Neuron (in vitro differentiated cells): ENCODE results near the gene CFAP251.

Source experiments
- H2AFZ ChIP-seq: one replicate; pipeline ENCODE4 v1.6.1; 2013; ENCODE audit warnings: low read depth, mild to moderate bottlenecking, inconsistent platforms, low read length, moderate library complexity
- H3K27me3 ChIP-seq: one replicate; pipeline ENCODE4 v1.6.1; 2013; ENCODE audit warnings: low read length; ENCODE audit not compliant: insufficient read depth
- H3K36me3 ChIP-seq: one replicate; pipeline ENCODE4 v1.6.1; 2013; ENCODE audit warnings: low read length; ENCODE audit not compliant: insufficient read depth
- H3K4me1 ChIP-seq: one replicate; pipeline ENCODE4 v1.6.1; 2013; ENCODE audit warnings: low read length; ENCODE audit not compliant: insufficient read depth
- H3K4me3 ChIP-seq: 2 replicates; pipeline ENCODE4 v1.5.1; 2013; ENCODE audit warnings: mild to moderate bottlenecking, low read length, moderate library complexity
- H3K9me3 ChIP-seq: one replicate; pipeline ENCODE4 v1.6.1; 2013; ENCODE audit warnings: low read length

CFAP251 gene

DNA sequence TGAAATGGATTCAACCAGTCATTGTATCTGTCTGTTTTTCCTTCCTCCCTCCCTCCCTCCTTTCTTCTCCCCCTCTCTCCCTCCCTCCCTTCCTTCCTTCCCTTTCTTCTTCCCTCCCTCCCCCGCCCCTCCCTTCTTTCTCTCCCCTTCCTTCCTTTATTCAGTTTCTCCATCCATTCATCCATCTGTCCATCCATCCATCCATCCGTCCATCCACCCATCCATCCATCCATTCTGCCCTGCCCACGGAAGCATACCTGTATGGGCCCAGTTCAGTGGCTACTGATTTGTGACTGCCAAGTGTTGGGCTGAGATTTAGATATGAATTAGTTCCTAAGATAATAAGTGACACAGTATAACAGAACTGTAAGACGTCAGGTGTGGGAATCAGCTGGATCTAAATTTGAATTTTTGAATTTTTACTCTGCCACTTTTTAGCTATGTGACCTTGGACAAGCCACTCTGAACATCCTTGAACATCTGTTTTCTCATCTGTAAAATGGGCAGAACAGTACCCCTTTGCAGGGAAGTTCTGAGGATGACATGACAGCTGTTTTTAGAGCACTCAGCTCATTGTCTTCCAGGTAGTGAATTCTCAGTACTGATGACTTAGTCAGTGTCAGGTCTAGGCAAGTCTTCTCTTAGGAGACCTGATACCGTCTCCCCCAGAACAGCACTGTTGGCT is 42.9 kb downstream of the CFAP251 start:
- Histone ChIP-seq H3K9me3 (no peaks in the 10 kb centered on the region), H3K4me1 (no peaks in the 10 kb centered on the region), H2AFZ (no peak overlapping the region), H3K36me3 (no peaks in the 10 kb centered on the region), H3K27me3 (no peaks in the 10 kb centered on the region), H3K4me3 (no peak overlapping the region)

DNA sequence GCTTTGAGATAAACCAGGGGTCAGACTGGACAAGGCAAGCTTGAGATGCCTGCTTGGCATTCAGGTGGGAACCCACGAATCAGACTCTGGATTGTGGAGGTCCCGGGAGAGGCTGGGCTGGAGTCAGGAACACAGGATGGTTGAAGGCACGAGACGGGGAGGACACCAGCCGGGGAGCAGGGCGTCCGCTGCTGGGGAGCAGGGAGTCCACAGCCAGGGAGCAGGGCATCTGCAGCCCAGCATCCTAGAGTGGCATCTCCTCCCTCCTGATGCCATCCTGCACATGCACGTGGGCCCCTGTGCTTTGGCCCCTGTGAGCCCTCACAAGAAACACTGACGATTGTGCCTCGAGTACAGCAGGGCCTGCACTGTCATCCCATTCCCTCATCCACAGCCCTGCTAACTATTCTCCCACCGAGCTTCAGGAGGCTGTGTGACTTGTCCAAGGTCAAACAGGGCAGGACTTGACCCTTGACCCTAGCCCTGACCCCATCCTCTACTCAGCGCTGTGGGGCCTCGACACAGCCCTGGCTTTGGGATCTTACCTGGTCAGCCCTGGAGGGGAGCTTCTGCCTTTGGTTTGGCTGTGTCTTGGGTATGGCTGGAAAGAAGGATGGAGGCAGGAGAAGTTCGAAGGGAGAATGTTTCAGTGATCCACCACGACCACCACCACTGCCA is 45.1 kb downstream of the CFAP251 start:
- H3K27me3 ChIP-seq, result no peaks in the 10 kb centered on the region
- no peak overlapping the region for H3K4me3 ChIP-seq
- no peaks in the 10 kb centered on the region for H3K4me1 ChIP-seq
- no peaks in the 10 kb centered on the region for H3K36me3 ChIP-seq
- H2AFZ ChIP-seq, result no peak overlapping the region
- H3K9me3 ChIP-seq, result no peaks in the 10 kb centered on the region

DNA sequence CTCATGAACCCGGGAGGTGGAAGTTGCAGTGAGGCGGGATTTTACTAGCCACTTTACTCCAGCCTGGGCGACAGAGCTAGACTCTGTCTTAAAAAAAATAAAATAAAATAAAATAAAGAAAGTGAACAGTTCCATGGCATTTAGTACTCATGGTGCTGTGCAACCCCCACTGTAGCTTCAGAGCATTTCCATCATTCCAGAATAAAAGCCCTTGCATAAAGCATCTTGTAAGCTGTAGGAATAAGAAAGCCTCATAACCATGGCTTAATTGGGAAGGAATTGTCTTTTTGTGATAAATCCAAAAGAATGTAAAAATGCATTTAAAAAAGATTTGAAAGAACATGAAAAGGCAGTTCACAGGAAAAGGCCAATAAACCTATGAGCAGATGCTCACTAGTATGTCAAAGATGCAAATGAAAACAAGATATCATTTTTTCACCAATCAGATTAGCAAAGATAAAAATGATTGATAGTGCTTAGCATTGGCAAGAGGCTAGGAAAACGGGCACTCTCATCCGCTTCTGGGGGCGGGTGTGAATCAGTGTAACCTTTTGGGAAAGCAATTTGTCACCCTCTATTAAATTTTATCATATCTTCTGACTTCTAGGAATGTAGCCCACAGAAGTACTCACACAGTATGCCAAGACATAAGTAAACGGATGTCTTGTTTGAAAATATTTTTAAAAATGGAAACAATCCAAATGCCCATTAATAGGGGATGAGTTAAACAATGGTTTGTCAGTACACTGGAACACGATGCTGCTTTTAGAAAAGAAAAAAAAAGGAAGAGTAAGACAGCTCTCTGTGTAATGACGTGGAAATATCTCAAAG is 46.6 kb downstream of the CFAP251 start:
- Histone ChIP-seq H2AFZ (no peak overlapping the region), H3K4me1 (no peaks in the 10 kb centered on the region), H3K9me3 (no peaks in the 10 kb centered on the region), H3K36me3 (no peaks in the 10 kb centered on the region), H3K4me3 (no peak overlapping the region), H3K27me3 (no peaks in the 10 kb centered on the region)

DNA sequence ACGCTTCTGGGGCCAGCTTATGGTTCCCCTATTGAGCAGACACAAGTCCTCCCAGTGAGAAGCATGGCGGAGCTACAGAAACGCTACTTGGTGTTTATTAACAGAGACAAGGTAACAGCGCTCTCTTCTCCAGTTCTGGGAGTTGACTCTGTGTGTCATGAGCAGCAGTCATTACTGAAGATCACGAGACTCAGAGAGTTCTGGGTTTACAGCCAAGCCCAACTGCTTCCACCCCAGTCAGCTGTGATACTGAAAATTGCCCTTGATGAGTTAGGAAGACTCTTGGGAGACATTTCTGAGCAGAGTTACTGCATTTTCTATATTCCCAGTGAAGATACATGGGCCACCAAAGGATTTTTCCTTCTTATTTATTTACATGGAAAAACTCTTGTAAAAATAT is 48.6 kb downstream of the CFAP251 start:
- H3K27me3 ChIP-seq, result no peaks in the 10 kb centered on the region
- H3K4me1 ChIP-seq, result no peaks in the 10 kb centered on the region
- H3K4me3 ChIP-seq, result no peak overlapping the region
- no peaks in the 10 kb centered on the region for H3K9me3 ChIP-seq
- no peak overlapping the region for H2AFZ ChIP-seq
- H3K36me3 ChIP-seq, result no peaks in the 10 kb centered on the region

DNA sequence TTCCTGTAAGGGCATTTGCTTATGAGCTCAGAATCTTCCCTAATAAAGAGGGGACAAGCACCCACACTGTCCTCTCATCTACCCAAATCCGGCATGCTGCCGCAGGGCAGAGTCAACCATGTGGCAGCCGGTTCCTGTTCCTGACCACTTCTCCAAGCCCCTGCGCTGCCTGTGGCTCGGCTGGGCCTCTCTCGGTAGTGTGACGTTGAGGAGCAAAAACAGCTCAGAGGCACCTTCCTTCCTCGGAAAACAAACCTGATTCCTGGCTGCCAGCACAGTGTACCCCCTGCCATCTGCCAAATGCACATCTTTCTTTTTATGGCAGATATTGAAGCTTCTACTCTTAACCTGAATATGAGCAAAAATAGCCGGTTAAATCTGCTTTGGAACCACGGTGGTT is 50.5 kb downstream of the CFAP251 start:
- Histone ChIP-seq H3K36me3 (no peaks in the 10 kb centered on the region), H3K4me3 (no peak overlapping the region), H3K9me3 (peaks cover 8% of the 10 kb centered on the region), H3K27me3 (no peaks in the 10 kb centered on the region), H3K4me1 (no peaks in the 10 kb centered on the region), H2AFZ (no peak overlapping the region)

- H3K9me3 ChIP-seq, result peaks cover 8% of the 10 kb centered on the region
- H3K27me3 ChIP-seq, result no peaks in the 10 kb centered on the region
- H3K36me3 ChIP-seq, result no peaks in the 10 kb centered on the region
- H3K4me1 ChIP-seq, result peaks cover 2% of the 10 kb centered on the region
- H2AFZ ChIP-seq, result no peak overlapping the region
- no peak overlapping the region for H3K4me3 ChIP-seq
Measured at GRCh38 chr12:121969726-121970125, 51.3 kb downstream of the CFAP251 start.

- H2AFZ ChIP-seq, result no peak overlapping the region
- no peak overlapping the region for H3K4me3 ChIP-seq
- H3K36me3 ChIP-seq, result no peaks in the 10 kb centered on the region
- no peaks in the 10 kb centered on the region for H3K27me3 ChIP-seq
- H3K9me3 ChIP-seq, result peaks cover 8% of the 10 kb centered on the region
- peaks cover 11% of the 10 kb centered on the region for H3K4me1 ChIP-seq
Measured at GRCh38 chr12:121970581-121971300, 52.3 kb downstream of the CFAP251 start.

DNA sequence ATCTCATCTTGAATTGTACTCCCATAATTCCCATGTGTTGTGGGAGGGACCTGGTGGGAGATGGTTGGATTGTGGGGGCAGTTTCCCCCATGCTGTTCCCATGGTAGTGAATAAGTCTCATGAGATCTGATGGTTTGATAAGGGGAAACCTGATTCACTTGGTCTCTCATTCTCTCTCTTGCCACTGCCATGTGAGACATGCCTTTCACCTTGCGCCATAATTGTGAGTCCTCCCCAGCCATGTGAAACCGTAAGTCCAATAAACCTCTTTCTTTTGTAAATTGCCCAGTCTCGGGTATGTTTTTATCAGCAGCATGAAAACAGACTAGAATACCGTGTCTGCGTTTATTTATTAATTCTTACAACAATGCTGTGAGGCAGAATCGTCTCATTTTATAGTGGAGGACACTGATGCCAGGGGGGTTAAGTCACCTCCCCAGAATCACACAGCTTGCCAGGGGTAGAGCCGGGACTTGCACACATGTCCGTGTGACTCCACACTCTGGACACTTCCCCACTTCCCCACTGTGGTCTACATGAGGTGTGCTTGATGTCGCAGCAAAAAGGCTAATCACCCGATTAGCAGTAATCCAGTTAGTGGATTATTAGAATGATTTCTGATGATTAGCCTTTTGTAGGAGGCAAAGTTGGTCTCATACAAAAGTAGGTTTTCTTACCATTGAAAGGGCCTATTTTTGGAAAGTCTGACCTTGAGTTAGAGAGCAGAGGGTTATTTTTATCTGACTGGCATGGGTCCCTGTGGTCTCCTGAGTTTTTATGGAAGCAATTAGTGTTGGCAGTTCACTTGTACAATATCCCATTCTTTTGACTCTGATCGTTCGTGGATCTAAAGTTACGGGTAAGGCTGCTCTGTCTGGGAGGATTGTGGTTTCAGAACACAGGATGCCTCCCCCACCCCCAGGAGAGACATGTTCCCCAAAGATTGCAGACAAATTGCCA is 55.9 kb downstream of the CFAP251 start:
- Histone ChIP-seq H3K4me1 (peaks cover 13% of the 10 kb centered on the region), H3K9me3 (peaks cover 8% of the 10 kb centered on the region), H3K36me3 (no peaks in the 10 kb centered on the region), H3K27me3 (no peaks in the 10 kb centered on the region), H2AFZ (no peak overlapping the region), H3K4me3 (no peak overlapping the region)

- no peak overlapping the region for H3K4me3 ChIP-seq
- H3K27me3 ChIP-seq, result peaks cover 3% of the 10 kb centered on the region
- H3K9me3 ChIP-seq, result peaks cover 8% of the 10 kb centered on the region
- no peak overlapping the region for H2AFZ ChIP-seq
- H3K36me3 ChIP-seq, result no peaks in the 10 kb centered on the region
- H3K4me1 ChIP-seq, result peaks cover 13% of the 10 kb centered on the region
Measured at GRCh38 chr12:121975021-121975420, 56.6 kb downstream of the CFAP251 start.

DNA sequence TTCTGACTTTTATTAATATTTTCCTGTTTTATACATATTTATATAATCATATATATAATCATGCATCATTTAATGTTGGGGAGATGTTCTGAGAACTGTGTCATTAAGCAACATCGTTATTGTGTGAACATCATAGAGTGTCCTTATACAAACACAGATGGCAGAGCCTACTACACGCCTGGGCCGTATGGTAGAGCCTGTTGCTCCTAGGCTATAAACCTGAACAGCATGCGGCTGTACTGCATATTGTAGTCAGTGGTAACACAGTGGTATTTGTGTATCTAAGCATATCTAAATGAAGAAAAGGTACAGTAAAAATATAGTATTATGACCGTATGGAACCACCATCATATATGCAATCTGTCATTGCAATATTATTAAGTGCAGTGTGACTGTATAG is 58.6 kb downstream of the CFAP251 start:
- Histone ChIP-seq H3K4me3 (no peak overlapping the region), H3K27me3 (peaks cover 3% of the 10 kb centered on the region), H3K4me1 (peaks cover 13% of the 10 kb centered on the region), H3K36me3 (no peaks in the 10 kb centered on the region), H2AFZ (no peak overlapping the region), H3K9me3 (peaks cover 8% of the 10 kb centered on the region)

DNA sequence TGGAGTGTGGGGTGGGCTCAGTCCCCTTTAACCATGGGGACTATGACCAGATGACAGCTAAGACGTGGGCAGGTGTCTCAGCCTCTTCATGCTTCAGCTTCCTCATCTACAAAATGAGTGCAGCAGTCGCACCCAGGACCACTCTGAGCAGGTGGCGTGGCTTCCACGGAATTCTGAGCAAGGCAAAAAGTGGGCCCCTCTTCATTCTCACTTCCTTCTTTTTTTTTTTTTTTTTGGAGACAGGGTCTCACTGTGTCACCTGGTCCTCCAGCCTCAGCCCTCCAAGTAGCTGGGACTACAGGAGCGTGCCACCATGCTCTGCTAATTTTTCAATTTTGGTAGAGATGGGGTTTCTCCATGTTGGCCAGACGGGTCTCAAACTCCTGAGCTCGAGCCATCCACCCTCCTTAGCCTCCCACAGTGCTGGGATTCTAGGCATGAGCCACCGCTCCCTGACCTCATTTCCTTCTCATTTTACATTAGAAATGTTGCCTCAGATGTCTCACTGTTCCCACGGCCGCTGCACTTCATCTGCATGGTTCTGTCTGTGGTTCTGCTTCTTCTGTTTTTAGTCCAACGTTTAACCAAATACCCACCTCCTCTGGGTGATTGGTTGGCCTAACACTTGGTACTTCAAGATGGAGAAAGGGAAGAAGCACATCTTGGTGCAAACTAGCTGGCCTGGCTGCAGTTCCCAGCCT is 61.9 kb downstream of the CFAP251 start:
- Histone ChIP-seq H2AFZ (no peak overlapping the region), H3K4me3 (no peak overlapping the region), H3K27me3 (peaks cover 3% of the 10 kb centered on the region), H3K36me3 (no peaks in the 10 kb centered on the region), H3K4me1 (peaks cover 5% of the 10 kb centered on the region), H3K9me3 (no peaks in the 10 kb centered on the region)

DNA sequence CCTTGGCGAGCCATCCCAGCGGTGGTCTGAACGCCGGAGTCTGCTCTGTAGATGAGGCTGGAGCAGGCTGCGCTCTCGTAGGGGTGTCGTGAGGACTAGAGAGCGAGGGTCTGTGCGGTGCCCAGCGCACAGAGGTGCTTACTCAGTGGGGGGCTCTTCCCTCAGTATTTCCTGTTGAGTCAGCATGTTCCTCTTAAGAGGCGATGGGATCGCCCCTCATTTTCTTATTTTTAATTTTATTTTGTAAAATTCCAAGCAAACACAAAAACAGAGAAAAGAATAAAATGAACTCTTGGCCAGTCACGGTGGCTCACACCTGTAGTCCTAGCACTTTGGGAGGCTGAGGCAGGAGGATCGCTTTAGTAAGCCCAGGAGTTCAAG is 62.5 kb downstream of the CFAP251 start:
- Histone ChIP-seq H3K36me3 (no peaks in the 10 kb centered on the region), H2AFZ (no peak overlapping the region), H3K27me3 (peaks cover 3% of the 10 kb centered on the region), H3K4me3 (no peak overlapping the region), H3K9me3 (no peaks in the 10 kb centered on the region), H3K4me1 (peaks cover under 1% of the 10 kb centered on the region)
